A549 (cell line): ENCODE results near the gene UTS2R. TPM values are rescaled to one million over a fixed set of nuclear protein-coding genes. Genes with fewer than 3 reads are reported as not detected.

Experiments used
- ATAC-seq, 2 experiments: fragments of 200-7000 bp in 1 of 2; fragments of >200 bp in 1 of 2; cut with Nextera tagmentation in 1 of 2; cut with Tn5 transposase in 1 of 2; 3 replicates each; pipeline versions ENCODE4 v1.8.0 to v1.9.1; 2018 to 2020; ENCODE audit warnings: mild to moderate bottlenecking in 1 of 2, moderate library complexity in 1 of 2
- CTCF ChIA-PET: fragments of 300-600 bp; sonication (Branson Sonifier 250); formaldehyde crosslinking; extraction: SDS; loops from one replicate; lab custom pipeline; 2021; ENCODE audit warnings: antibody characterized with exemption, inconsistent platforms; lab: Yijun Ruan, JAX
- POLR2A ChIA-PET: fragments of 350-600 bp; formaldehyde crosslinking; extraction: SDS; loops from one replicate; lab custom pipeline; 2021; ENCODE audit warnings: antibody characterized with exemption, inconsistent platforms; lab: Yijun Ruan, JAX
- DNase-seq, 2 experiments: peaks; one replicate each; pipeline versions ENCODE4 v3.0.0 to v3.0.0-alpha.2; 2011 to 2016; ENCODE audit warnings: low read depth in 1 of 2, low spot score in 1 of 2
- FAIRE-seq: peaks from 2 replicates; lab custom pipeline; 2011; peaks lifted over from hg19 to GRCh38; lab: Jason Lieb, UNC
- H3K27ac ChIP-seq, 2 experiments: fragments of >200 bp; sonication (Bioruptor Twin); formaldehyde crosslinking; 3 replicates each; pipeline ENCODE4 v1.5.1; 2016 to 2017
- H3K4me1 ChIP-seq: fragments of >200 bp; sonication (Bioruptor Twin); formaldehyde crosslinking; 3 replicates; pipeline ENCODE4 v1.6.1; 2016
- H3K4me2 ChIP-seq: fragments of >200 bp; sonication (Bioruptor Twin); formaldehyde crosslinking; 3 replicates; pipeline ENCODE4 v1.6.1; 2016
- H3K4me3 ChIP-seq: fragments of >200 bp; sonication (Bioruptor Twin); formaldehyde crosslinking; 3 replicates; pipeline ENCODE4 v1.5.1; 2016
- H3K9me3 ChIP-seq: fragments of >200 bp; sonication (Bioruptor Twin); formaldehyde crosslinking; 3 replicates; pipeline ENCODE4 v1.6.1; 2016
- BHLHE40 ChIP-seq: IDR thresholded peaks from 2 replicates; pipeline ENCODE4 v1.6.1; 2012; ENCODE audit warnings: low read depth, low read length, inconsistent platforms
- CBX2 ChIP-seq: fragments of 200-600 bp; sonication (generic); IDR thresholded peaks from 2 replicates; pipeline ENCODE4 v1.6.1; 2016; ENCODE audit warnings: low read depth, mild to moderate bottlenecking, borderline replicate concordance
- CEBPB ChIP-seq, 2 experiments: fragments of >200 bp in 1 of 2; sonication (Bioruptor Twin) in 1 of 2; formaldehyde crosslinking in 1 of 2; IDR thresholded peaks; 2 replicates each; pipeline ENCODE4 v1.6.1; 2012 to 2016
- CHD4 ChIP-seq: fragments of 200-600 bp; sonication (generic); IDR thresholded peaks from 2 replicates; pipeline ENCODE4 v1.6.1; 2016; ENCODE audit warnings: antibody characterized with exemption, mild to moderate bottlenecking, borderline replicate concordance
- EHF ChIP-seq: fragments of 250-450 bp; sonication (Bioruptor Pico); IDR thresholded peaks from 2 replicates; pipeline ENCODE4 v1.5.0; 2020; ENCODE audit warnings: mild to moderate bottlenecking
- EP300 ChIP-seq, 2 experiments: fragments of >200 bp; sonication (Bioruptor Twin); formaldehyde crosslinking; IDR thresholded peaks; 2 replicates in 1 of 2; 3 replicates in 1 of 2; pipeline ENCODE4 v1.6.1; 2016 to 2017
- FOSL2 ChIP-seq, 2 experiments: fragments of 450-650 bp in 1 of 2; fragments of >200 bp in 1 of 2; sonication (Bioruptor Twin) in 1 of 2; formaldehyde crosslinking; IDR thresholded peaks; 2 replicates each; pipeline versions ENCODE4 v1.5.0 to v1.6.1; 2016 to 2020; ENCODE audit warnings: mild to moderate bottlenecking in 1 of 2, moderate library complexity in 1 of 2
- GATA3 ChIP-seq: IDR thresholded peaks from 2 replicates; pipeline ENCODE4 v1.6.1; 2012; ENCODE audit warnings: borderline replicate concordance
- JUN ChIP-seq, 2 experiments: fragments of >200 bp; sonication (Bioruptor Twin); formaldehyde crosslinking; IDR thresholded peaks; 2 replicates in 1 of 2; 3 replicates in 1 of 2; pipeline ENCODE4 v1.6.1; 2016 to 2017
- KDM1A ChIP-seq: fragments of 200-600 bp; sonication (generic); IDR thresholded peaks from 2 replicates; pipeline ENCODE4 v1.6.1; 2016; ENCODE audit warnings: low read depth, mild to moderate bottlenecking
- MAFK ChIP-seq: fragments of 450-650 bp; IDR thresholded peaks from 2 replicates; pipeline ENCODE4 v1.6.1; 2014; ENCODE audit not compliant: partially characterized antibody
- MAZ ChIP-seq: fragments of 150-350 bp; IDR thresholded peaks from 2 replicates; pipeline ENCODE4 v1.6.1; 2014; ENCODE audit warnings: antibody characterized with exemption, low read depth, low read length, borderline replicate concordance
- NR3C1 ChIP-seq: fragments of >200 bp; sonication (Bioruptor Twin); formaldehyde crosslinking; IDR thresholded peaks from 3 replicates; pipeline ENCODE4 v1.6.1; 2017
- POLR2AphosphoS2 ChIP-seq: conservative IDR thresholded peaks from 2 replicates; pipeline ENCODE4 v1.6.1; 2012; ENCODE audit warnings: low read length, improper control_type of control experiment, inconsistent platforms
- RAD21 ChIP-seq, 2 experiments: fragments of >200 bp in 1 of 2; sonication (Bioruptor Twin) in 1 of 2; formaldehyde crosslinking in 1 of 2; IDR thresholded peaks in 1 of 2; conservative IDR thresholded peaks in 1 of 2; 2 replicates in 1 of 2; 3 replicates in 1 of 2; pipeline ENCODE4 v1.6.1; 2012 to 2018; ENCODE audit warnings: inconsistent platforms in 1 of 2
- RARB ChIP-seq: fragments of 250-450 bp; sonication (Bioruptor Pico); IDR thresholded peaks from 2 replicates; pipeline ENCODE4 v1.8.0; 2021; ENCODE audit warnings: mild to moderate bottlenecking, moderate library complexity
- RNF2 ChIP-seq: fragments of 200-600 bp; sonication (generic); IDR thresholded peaks from 2 replicates; pipeline ENCODE4 v1.6.1; 2016; ENCODE audit warnings: low read depth, mild to moderate bottlenecking, antibody characterized with exemption, moderate library complexity, borderline replicate concordance
- SMC3 ChIP-seq: fragments of >200 bp; sonication (Bioruptor Twin); formaldehyde crosslinking; IDR thresholded peaks from 3 replicates; pipeline ENCODE4 v1.6.1; 2018; ENCODE audit warnings: inconsistent platforms
- TP53 ChIP-seq: fragments of 250-450 bp; sonication (Bioruptor Pico); IDR thresholded peaks from 2 replicates; pipeline ENCODE4 v1.5.0; 2021; ENCODE audit warnings: mild to moderate bottlenecking, moderate library complexity
- ZNF302 ChIP-seq: fragments of 250-450 bp; sonication (Bioruptor Pico); IDR thresholded peaks from 2 replicates; pipeline ENCODE4 v1.9.0; 2021; ENCODE audit warnings: inconsistent platforms, mild to moderate bottlenecking, moderate library complexity
- WGBS: methylation state at CpG from one replicate; pipeline ENCODE4 v1.1.6; 2017; ENCODE audit errors: missing lambda C conversion rate; 5-methylcytosine and 5-hydroxymethylcytosine counted together
- polyA plus RNA-seq, 4 experiments: library from polyadenylated mRNA; depleted of rRNA in 3 of 4; stranded (reverse); fragments of >200 nt; fragmentation: RNase III in 1 of 4; extraction: RNeasy Plus Mini Kit Qiagen cat#74134 plus additional on column Dnase treatment in 1 of 4; gene quantifications; 2 replicates in 3 of 4; 3 replicates in 1 of 4; pipeline ENCODE4 v1.2.3, GENCODE V29; 2011 to 2017
- TF ChIP-seq, protein P1 (sequence below): fragments of 200-600 bp; sonication (generic); IDR thresholded peaks from 2 replicates; pipeline ENCODE4 v1.6.1; 2016; ENCODE audit warnings: antibody characterized with exemption, mild to moderate bottlenecking, moderate library complexity
- TF ChIP-seq, protein P2 (sequence below): fragments of 450-650 bp; IDR thresholded peaks from 2 replicates; pipeline ENCODE4 v1.6.1; 2014; ENCODE audit warnings: antibody characterized with exemption
- TF ChIP-seq, protein P3 (sequence below): fragments of 150-350 bp; IDR thresholded peaks from 2 replicates; pipeline ENCODE4 v1.6.1; 2014; ENCODE audit warnings: low read depth, mild to moderate bottlenecking, low read length
- TF ChIP-seq, protein P4 (sequence below): IDR thresholded peaks from 2 replicates; pipeline ENCODE4 v1.6.1; 2012; ENCODE audit warnings: low read depth, borderline replicate concordance

Gene UTS2R
- polyA plus RNA-seq, 2 of the 4 experiments (the other 2 are of a cell fraction), result not detected

DNA sequence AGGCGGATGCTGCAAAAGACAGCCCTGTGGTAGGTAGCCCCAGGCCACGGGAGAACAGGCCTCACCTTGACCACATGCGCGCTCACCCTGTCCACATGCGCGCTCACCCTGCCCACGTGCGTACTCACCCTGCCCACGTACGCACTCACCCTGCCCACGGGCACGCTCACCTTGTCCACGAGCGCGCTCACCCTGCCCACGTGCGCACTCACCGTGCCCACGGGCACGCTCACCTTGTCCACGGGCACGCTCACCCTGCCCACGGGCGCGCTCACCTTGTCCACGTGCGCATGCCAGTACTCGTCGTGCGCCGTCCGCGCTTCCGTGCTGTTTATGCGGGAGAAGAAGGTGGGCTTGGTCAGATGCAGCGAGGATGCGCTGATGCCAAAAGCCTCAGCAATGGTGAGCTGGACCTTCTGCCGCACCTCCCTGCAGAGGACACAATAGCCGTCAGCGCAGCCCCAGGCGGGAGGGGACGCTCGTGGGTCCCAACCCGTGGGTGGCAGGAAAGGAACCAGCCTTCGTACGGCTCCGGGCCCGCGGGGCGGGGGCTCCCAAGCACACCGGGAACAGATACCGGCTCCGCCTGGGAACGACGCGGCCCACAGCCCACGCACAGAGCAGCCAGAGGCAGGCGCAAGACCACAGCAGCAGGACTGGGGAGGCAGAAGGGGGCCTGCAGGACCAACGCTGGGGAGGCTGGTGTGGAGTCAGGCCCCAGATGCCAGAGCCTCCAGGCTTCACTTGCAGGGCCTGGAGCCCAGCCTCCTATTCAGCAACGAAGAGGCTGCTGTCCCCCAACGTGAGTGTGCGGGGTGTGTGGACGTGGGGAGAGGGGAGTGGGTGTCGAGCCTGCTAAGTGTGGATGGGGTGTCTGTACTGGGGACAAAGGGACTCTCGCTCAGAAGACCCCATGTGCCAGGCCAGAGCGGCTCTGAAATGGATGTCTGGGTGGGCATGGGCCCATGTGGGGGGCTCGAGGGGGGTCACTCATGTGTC lies 32.4 kb downstream of the UTS2R start (continued):
- TF ChIP-seq, protein P1, sequence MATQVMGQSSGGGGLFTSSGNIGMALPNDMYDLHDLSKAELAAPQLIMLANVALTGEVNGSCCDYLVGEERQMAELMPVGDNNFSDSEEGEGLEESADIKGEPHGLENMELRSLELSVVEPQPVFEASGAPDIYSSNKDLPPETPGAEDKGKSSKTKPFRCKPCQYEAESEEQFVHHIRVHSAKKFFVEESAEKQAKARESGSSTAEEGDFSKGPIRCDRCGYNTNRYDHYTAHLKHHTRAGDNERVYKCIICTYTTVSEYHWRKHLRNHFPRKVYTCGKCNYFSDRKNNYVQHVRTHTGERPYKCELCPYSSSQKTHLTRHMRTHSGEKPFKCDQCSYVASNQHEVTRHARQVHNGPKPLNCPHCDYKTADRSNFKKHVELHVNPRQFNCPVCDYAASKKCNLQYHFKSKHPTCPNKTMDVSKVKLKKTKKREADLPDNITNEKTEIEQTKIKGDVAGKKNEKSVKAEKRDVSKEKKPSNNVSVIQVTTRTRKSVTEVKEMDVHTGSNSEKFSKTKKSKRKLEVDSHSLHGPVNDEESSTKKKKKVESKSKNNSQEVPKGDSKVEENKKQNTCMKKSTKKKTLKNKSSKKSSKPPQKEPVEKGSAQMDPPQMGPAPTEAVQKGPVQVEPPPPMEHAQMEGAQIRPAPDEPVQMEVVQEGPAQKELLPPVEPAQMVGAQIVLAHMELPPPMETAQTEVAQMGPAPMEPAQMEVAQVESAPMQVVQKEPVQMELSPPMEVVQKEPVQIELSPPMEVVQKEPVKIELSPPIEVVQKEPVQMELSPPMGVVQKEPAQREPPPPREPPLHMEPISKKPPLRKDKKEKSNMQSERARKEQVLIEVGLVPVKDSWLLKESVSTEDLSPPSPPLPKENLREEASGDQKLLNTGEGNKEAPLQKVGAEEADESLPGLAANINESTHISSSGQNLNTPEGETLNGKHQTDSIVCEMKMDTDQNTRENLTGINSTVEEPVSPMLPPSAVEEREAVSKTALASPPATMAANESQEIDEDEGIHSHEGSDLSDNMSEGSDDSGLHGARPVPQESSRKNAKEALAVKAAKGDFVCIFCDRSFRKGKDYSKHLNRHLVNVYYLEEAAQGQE, result no peak
- TF ChIP-seq CEBPB (IDR thresholded peaks at IDR 0.05) (no peak), NR3C1 (no peak), SMC3 (no peak)

DNA sequence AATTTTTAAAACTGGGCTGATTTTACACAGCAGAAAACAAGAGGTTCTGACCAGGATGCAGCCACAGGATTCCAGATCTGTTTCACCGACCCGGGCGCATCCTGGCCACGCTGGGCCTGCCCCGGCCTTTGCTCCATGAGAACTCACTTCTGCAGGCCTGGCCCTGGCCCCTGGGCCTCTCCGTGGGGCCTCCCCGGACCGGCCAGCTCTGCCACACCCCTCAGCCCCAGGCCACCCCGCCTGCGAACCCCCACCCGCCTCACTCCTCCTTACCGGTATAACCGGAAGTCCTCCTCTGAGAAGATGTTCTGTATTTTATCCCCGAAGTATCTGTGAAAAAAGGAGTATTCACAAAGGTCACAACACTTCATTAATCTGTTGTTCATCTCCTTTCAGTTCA lies 33.5 kb downstream of the UTS2R start:
- ATAC-seq (no peak), DNase-seq (no peak), FAIRE-seq (no peak)
- no peaks in the 10 kb centered on the region for H3K9me3 ChIP-seq
- WGBS, result 92% methylated on average over 14 of the region's 14 CpGs
- H3K4me3 ChIP-seq, result no peak overlapping the region
- H3K27ac ChIP-seq, result no peak overlapping the region
- POLR2A ChIA-PET, result no interaction called here
- CTCF ChIA-PET, result interaction anchor here (1.1 to 2.7 kb wide), 4 partner anchors 10 to 169 kb away, joined by 3 to 21 read pairs (median 10); no protein-coding TSS in a partner anchor
- peaks cover 7% of the 10 kb centered on the region for H3K4me1 ChIP-seq
- TF ChIP-seq, protein P2, sequence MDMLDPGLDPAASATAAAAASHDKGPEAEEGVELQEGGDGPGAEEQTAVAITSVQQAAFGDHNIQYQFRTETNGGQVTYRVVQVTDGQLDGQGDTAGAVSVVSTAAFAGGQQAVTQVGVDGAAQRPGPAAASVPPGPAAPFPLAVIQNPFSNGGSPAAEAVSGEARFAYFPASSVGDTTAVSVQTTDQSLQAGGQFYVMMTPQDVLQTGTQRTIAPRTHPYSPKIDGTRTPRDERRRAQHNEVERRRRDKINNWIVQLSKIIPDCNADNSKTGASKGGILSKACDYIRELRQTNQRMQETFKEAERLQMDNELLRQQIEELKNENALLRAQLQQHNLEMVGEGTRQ, result no peak
- no peak for TF ChIP-seq JUN (IDR thresholded peaks at IDR 0.05)
- no peak for TF ChIP-seq MAZ
- no peak overlapping the region for H3K4me2 ChIP-seq

DNA sequence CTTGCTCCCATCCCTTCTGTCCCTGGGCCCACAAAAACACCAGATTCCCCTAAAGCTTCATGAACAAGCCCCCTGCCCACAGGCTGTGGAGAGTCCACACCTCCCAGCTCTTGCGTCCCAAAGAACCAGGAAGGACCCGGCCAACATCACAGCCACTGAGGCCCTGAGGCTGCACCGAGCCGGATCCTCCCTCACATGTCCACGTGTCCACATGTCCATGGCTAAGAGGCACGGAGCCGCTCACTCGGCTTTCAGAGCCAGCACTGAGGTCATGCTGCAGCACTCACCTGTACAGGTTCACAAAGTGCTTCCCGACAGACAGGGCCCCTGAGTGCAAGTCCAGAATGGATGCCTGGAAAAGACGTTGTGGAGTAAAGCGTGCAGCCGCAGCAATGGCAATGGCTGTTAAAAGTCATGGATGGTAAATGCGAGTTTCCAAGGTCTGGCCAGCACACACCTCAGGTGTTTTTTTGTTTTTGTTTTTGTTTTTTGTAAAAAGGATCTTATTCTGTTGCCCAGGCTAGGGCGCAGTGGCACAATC lies 34.6 kb downstream of the UTS2R start:
- no peak for DNase-seq
- CTCF ChIA-PET, result interaction anchor here (0.6 to 2.7 kb wide), 7 partner anchors 9 to 170 kb away, joined by 3 to 21 read pairs (median 3); no protein-coding TSS in a partner anchor
- H3K27ac ChIP-seq, result no peak overlapping the region

DNA sequence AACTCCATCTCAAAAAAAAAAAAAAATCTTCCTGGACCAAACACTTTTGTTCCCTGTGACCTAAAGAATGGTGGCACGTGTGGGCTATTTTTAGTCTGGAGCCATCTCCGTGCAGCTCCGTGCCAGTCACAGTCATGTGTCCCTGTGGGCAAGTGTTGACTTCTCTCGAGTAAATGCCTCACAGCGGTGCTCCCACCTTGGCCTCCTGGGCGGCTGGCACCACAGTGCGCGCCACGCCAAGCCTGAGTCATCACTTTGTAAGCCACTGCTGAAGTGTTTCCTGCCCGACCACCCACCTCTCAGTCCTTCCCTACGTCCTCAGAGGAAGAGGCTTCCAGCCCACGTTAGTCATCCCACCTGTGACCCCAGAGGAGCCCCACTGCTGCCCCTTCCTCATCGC lies 35.7 kb downstream of the UTS2R start:
- Histone ChIP-seq H3K9me3 (no peaks in the 10 kb centered on the region), H3K27ac (peak overlapping the region in 1 of 2 experiments; percentile 8; a peak in 1 of 6 replicates), H3K4me3 (no peak overlapping the region), H3K4me2 (no peak overlapping the region), H3K4me1 (peaks cover 7% of the 10 kb centered on the region)
- DNase-seq (peak in 1 of 2 experiments; percentile 33), ATAC-seq (peak in 1 of 2 experiments; percentile 24; a peak in 1 of 6 replicates), FAIRE-seq (no peak)
- TF ChIP-seq FOSL2 (IDR thresholded peaks at IDR 0.05), result no peak
- peak; percentile 22; the same call in 1 of the 2 replicates for TF ChIP-seq FOSL2 (CRISPR knock-in tag; IDR thresholded peaks at IDR 0.05)
- TF ChIP-seq CHD4, result no peak
- no peak for TF ChIP-seq GATA3
- TF ChIP-seq KDM1A, result no peak
- TF ChIP-seq MAFK, result peak; percentile 69
- TF ChIP-seq EP300 (IDR thresholded peaks at IDR 0.05), result 0 out of 5 replicates have a peak, but pooled peaks of 1 of the 2 experiments have one; percentile 9
- no peak for TF ChIP-seq CBX2
- no peak for TF ChIP-seq POLR2AphosphoS2
- no peak for TF ChIP-seq RARB (CRISPR knock-in tag)
- TF ChIP-seq, protein P3, sequence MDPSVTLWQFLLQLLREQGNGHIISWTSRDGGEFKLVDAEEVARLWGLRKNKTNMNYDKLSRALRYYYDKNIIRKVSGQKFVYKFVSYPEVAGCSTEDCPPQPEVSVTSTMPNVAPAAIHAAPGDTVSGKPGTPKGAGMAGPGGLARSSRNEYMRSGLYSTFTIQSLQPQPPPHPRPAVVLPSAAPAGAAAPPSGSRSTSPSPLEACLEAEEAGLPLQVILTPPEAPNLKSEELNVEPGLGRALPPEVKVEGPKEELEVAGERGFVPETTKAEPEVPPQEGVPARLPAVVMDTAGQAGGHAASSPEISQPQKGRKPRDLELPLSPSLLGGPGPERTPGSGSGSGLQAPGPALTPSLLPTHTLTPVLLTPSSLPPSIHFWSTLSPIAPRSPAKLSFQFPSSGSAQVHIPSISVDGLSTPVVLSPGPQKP, result no peak
- CTCF ChIA-PET, result interaction anchor here (0.5 to 4.6 kb wide), 6 partner anchors 57 to 377 kb away, joined by 3 to 22 read pairs (median 3); no protein-coding TSS in a partner anchor
- POLR2A ChIA-PET, result no interaction called here
- WGBS, result 65% methylated on average over 13 of the region's 13 CpGs

More for the DNA sequence above, 34.6 kb downstream of the UTS2R start:
- ATAC-seq (no peak), FAIRE-seq (no peak)
- 87% methylated on average over 14 of the region's 14 CpGs for WGBS
- H3K4me1 ChIP-seq, result peaks cover 7% of the 10 kb centered on the region
- H3K4me3 ChIP-seq, result no peak overlapping the region
- no peaks in the 10 kb centered on the region for H3K9me3 ChIP-seq
- POLR2A ChIA-PET, result no interaction called here
- TF ChIP-seq EHF (CRISPR knock-in tag) (no peak), RNF2 (no peak), BHLHE40 (no peak), RARB (CRISPR knock-in tag) (no peak), TP53 (CRISPR knock-in tag) (no peak), RAD21 (conservative IDR thresholded peaks at IDR 0.05 in 1 of 2, IDR thresholded peaks at IDR 0.05 in 1 of 2) (no peak), ZNF302 (no peak)
- TF ChIP-seq, protein P4, sequence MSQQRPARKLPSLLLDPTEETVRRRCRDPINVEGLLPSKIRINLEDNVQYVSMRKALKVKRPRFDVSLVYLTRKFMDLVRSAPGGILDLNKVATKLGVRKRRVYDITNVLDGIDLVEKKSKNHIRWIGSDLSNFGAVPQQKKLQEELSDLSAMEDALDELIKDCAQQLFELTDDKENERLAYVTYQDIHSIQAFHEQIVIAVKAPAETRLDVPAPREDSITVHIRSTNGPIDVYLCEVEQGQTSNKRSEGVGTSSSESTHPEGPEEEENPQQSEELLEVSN, result no peak
- H3K4me2 ChIP-seq, result no peak overlapping the region
